Neuron (in vitro differentiated cells): ENCODE data around the gene BEND4.

ENCODE experiments used
- H2AFZ ChIP-seq: one replicate; pipeline ENCODE4 v1.6.1; 2013; ENCODE audit warnings: low read depth, mild to moderate bottlenecking, inconsistent platforms, low read length, moderate library complexity
- H3K27me3 ChIP-seq: one replicate; pipeline ENCODE4 v1.6.1; 2013; ENCODE audit warnings: low read length; ENCODE audit not compliant: insufficient read depth
- H3K36me3 ChIP-seq: one replicate; pipeline ENCODE4 v1.6.1; 2013; ENCODE audit warnings: low read length; ENCODE audit not compliant: insufficient read depth
- H3K4me1 ChIP-seq: one replicate; pipeline ENCODE4 v1.6.1; 2013; ENCODE audit warnings: low read length; ENCODE audit not compliant: insufficient read depth
- H3K4me3 ChIP-seq: 2 replicates; pipeline ENCODE4 v1.5.1; 2013; ENCODE audit warnings: mild to moderate bottlenecking, low read length, moderate library complexity
- H3K9me3 ChIP-seq: one replicate; pipeline ENCODE4 v1.6.1; 2013; ENCODE audit warnings: low read length

The BEND4 gene

DNA sequence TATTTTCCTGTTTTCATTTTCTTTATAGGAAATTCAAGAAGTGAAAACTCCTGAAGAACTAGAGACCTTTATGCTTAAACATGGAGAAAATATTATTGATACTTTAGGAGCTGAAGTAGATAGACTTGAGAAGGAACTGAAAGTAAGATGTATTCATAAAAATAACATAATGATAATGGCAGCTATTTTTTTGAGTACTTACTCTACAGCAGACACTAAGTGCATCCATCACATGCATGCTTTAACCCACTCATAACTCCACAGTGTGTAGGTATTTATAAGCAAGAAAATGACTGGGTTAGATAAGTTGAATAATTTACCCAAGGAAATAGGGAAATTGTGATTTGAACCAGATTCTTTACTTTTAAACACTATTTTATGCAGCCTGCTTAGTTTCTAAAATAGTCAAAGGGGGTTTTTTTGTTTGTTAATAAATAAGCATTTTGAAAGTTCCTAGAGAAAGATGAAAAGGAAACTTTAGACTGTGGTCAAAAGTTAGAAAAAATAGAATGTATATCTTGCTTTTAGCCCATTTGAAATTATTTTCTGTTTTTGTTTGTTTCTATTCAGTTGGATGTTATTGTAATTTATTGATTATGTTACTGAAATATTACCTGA is 74.2 kb downstream of the BEND4 start:
- Histone ChIP-seq H2AFZ (no peak overlapping the region), H3K4me1 (no peaks in the 10 kb centered on the region), H3K4me3 (no peak overlapping the region), H3K36me3 (peaks cover 13% of the 10 kb centered on the region), H3K27me3 (no peaks in the 10 kb centered on the region), H3K9me3 (no peaks in the 10 kb centered on the region)

DNA sequence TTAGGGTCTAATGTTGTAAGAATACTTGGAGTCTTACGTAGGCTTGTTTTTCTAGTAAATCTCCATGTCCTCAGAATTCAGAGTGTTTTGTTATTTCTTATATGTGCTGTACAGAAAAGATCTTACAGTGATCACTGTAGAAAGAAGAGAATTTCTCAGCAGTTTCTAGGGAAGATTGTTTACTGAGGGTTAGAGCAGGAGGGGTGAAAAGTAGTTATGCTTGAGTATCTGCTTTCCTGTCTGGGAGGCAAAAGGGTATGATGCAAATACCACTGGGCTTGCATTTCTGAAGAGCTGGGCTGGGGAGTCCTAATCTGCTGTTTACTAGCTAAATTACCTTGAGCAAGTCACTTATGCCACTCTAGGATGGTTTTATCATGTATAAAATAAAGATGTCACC is 78.2 kb downstream of the BEND4 start:
- H3K27me3 ChIP-seq, result no peaks in the 10 kb centered on the region
- no peaks in the 10 kb centered on the region for H3K4me1 ChIP-seq
- H3K4me3 ChIP-seq, result no peak overlapping the region
- peaks cover 21% of the 10 kb centered on the region for H3K36me3 ChIP-seq
- no peaks in the 10 kb centered on the region for H3K9me3 ChIP-seq
- no peak overlapping the region for H2AFZ ChIP-seq

DNA sequence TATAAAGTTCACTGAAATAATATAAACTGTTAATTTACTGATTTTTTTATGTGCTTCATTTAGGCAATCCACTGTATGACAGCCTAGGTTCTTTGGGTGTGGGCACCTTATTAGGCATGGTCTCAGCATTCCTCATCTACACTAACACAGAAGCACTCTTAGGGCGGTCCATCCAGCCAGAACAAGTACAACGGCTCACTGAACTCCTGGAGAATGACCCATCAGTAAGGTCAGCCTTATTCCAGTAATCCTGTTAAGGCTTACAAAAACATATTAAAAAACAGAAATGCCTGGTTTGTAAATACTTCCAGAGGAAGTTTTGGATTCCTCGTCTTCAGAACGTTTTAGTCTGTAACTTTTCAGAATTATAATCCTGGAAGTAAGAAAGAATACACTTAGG is 82.0 kb downstream of the BEND4 start:
- H3K4me1 ChIP-seq, result no peaks in the 10 kb centered on the region
- no peaks in the 10 kb centered on the region for H3K9me3 ChIP-seq
- H3K4me3 ChIP-seq, result no peak overlapping the region
- H3K36me3 ChIP-seq, result peaks cover 27% of the 10 kb centered on the region
- H2AFZ ChIP-seq, result no peak overlapping the region
- no peaks in the 10 kb centered on the region for H3K27me3 ChIP-seq

DNA sequence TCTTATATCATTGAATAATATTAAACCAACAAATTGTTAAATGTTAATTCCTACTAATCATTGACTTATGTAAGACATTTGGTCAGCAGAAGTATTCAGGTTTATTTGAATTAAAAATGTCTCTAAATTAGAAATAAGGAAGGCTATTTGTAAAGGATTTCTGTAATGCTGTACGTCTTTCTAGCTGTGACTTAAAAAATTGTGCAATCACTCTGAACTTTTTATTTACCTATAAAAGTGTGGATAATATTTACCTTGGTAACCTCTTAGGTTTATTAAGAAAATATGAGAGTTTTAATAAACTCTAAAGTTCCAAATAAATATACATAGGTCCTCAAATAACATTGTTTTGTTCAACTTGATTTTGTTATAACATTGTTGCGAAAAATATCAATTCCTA is 85.2 kb downstream of the BEND4 start:
- Histone ChIP-seq H3K9me3 (no peaks in the 10 kb centered on the region), H3K36me3 (peaks cover 32% of the 10 kb centered on the region), H3K27me3 (no peaks in the 10 kb centered on the region), H3K4me3 (no peak overlapping the region), H2AFZ (no peak overlapping the region), H3K4me1 (no peaks in the 10 kb centered on the region)

DNA sequence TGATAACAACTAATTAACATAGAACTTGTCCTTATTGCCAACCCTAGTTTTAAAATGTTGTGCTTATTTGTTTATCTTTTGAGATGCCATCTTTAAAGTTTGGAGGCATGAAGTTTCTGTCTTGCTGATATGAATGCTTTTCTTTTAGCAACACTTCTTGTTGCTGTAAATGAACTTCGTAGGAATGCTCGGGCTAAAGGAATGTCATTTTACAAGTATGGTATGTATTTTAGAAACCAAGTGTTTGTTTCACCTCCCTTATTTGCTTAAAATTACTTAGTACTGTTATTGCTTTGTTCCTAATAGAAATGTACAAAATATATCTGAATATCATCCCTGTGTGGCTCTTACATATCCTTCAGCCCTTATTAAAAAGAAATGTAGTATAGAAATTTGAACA is 86.1 kb downstream of the BEND4 start:
- no peaks in the 10 kb centered on the region for H3K27me3 ChIP-seq
- H2AFZ ChIP-seq, result no peak overlapping the region
- no peak overlapping the region for H3K4me3 ChIP-seq
- peaks cover 33% of the 10 kb centered on the region for H3K36me3 ChIP-seq
- no peaks in the 10 kb centered on the region for H3K4me1 ChIP-seq
- no peaks in the 10 kb centered on the region for H3K9me3 ChIP-seq
